Activated CD4-positive, alpha-beta T cell treated with anti-CD3 and anti-CD28 coated beads, Interleukin-2, amount 50 U/mL, for 16 hours (primary cell): ENCODE data around the gene BEAN1.

Source experiments
- DNase-seq: peaks from one replicate; pipeline ENCODE4 v3.0.0-alpha.2; 2020

BEAN1 gene

DNA sequence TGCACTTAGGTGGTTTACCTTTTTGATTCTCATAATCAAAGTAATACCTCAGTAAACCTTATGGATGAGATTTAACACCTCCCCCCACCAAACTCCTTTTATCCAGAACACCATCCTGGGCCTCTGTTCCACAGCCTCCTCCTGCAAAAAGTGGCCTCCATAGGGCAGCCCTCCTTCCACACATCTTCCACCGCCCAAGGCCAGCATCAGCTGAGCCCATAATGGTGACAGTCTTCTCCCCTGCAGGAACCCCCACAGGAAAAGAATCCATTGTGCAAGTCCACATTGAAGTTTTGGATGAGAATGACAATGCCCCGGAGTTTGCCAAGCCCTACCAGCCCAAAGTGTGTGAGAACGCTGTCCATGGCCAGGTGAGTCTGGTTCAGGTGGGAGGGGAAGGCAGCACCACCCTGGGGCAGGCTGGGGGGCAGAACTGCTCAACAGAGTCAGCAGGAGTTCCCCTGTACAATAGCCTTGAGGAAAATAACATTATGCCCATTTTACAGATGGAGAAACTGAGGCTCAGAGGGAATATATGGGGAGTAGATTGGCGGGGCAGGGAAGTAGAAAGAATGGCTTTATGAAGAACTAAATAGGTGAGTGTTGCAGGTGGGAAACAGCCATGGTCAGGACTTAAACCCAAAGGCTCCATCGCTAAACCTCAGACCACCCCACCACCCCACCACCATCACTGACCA, 29.2 kb upstream of the BEAN1 start:
- DNase-seq = no peak

DNA sequence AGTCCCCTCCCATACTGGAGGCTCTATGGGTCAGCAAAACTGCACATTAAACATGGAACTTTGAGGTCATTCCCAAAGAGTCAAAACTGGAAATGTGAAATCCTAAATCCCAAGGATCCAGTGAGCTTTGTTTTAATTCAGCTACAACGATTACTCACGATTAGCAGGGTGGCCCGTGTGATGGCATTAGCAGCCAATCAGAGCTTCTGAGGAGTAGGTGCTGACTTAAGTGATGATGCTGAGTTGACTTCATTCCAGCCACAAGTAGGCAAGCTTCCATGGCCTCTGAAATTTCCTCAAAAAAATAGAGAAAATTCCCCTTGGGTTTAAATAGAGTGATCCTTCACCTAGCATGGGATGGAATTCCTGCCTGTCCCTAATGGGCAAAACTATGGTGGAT, 28.1 kb upstream of the BEAN1 start:
- DNase-seq = no peak

DNA sequence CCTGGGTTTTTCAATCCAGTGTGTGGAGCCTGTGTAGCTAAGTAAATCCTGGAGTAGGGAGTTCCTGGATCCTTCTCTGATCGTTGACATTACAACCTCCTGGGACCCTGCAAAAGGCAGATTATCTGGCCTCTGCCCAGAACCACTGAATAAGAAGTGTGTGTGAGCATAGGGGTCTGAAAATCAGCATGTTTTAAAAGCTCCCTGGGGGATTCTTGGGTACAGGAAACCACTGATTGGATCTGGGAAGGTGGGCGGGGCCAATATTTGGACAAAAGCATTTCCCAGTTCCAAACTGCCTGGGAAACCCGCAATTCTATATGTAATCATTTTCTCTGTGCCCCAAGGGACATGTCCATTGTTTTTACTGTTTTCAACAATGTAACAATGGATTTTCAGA, 27.2 kb upstream of the BEAN1 start:
- no peak for DNase-seq

DNA sequence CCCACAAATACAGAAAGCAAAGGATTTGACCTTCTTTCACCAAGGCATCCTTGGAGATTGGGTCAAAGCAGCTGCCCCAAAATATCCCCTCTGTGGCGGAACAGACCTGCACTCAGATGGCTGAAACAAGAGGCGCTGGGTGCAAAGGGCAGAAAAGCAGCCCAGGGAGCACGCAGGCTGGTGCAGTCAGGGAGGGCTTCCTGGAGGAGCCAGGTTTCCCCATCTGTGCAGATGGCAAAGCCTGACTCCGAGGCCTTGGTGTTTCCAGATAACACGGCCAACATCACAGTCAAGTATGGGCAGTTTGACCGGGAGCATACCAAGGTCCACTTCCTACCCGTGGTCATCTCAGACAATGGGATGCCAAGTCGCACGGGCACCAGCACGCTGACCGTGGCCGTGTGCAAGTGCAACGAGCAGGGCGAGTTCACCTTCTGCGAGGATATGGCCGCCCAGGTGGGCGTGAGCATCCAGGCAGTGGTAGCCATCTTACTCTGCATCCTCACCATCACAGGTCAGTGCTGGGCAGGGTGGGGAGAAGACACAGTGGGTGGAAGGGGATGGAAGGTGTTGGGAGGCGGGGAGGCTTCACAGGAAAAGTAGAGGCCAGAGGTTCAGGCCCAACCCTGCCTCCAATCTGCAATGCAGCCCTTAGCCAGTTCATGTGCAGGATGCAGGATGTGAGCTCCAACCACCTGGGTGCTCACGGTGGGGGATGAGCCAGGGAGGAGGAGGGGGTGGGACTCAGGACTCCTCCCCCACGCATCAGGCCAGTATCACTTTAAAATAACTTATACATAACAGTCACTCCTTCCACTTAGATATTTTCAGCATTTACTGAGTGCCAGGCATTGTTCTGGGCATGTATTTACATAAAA, 26.4 kb upstream of the BEAN1 start:
- no peak for DNase-seq

DNA sequence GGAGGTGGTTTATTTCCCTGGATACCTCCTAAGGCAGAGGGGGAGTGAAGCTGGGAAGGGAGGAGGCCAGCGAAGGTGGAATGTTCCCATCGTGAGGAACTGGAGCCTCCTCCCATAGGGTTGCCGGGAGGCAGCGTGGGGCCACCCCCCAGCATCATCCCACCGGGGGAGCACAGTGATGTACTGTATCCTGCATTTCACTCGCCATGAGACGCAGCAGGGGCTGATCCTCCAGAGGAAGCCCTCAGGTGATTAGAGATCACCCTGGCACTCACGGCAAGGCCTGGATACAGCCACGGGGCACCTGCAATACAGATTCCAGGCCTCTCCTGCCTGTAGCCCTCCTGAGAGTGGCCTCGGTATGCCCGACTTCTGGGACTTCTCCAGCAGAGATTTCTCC, 25.5 kb upstream of the BEAN1 start:
- no peak for DNase-seq

DNA sequence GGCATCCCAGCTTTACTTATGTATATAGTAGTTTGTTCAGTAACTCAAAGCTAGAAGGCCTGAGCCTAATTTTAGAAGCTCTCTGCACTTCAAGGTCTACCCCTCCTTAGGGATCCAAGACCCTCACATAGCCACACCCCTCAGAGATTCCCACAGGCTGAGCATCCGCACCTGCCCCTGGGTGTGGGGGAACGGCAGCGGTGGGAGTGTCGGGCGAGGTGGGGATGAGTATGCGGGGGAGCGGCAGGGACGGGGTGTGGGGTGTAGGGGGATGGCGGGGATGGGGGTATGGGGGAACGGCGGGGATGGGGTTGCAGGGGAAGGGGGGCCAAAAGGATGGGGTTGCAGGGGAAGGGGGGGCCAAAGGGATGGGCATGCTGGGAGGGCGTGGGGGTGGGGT, 24.9 kb upstream of the BEAN1 start:
- no peak for DNase-seq

DNA sequence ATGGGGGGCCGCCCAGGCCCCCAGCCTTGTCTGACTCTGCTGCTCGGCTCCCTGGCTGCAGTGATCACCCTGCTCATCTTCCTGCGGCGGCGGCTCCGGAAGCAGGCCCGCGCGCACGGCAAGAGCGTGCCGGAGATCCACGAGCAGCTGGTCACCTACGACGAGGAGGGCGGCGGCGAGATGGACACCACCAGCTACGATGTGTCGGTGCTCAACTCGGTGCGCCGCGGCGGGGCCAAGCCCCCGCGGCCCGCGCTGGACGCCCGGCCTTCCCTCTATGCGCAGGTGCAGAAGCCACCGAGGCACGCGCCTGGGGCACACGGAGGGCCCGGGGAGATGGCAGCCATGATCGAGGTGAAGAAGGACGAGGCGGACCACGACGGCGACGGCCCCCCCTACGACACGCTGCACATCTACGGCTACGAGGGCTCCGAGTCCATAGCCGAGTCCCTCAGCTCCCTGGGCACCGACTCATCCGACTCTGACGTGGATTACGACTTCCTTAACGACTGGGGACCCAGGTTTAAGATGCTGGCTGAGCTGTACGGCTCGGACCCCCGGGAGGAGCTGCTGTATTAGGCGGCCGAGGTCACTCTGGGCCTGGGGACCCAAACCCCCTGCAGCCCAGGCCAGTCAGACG, 24.4 kb upstream of the BEAN1 start:
- no peak for DNase-seq

DNA sequence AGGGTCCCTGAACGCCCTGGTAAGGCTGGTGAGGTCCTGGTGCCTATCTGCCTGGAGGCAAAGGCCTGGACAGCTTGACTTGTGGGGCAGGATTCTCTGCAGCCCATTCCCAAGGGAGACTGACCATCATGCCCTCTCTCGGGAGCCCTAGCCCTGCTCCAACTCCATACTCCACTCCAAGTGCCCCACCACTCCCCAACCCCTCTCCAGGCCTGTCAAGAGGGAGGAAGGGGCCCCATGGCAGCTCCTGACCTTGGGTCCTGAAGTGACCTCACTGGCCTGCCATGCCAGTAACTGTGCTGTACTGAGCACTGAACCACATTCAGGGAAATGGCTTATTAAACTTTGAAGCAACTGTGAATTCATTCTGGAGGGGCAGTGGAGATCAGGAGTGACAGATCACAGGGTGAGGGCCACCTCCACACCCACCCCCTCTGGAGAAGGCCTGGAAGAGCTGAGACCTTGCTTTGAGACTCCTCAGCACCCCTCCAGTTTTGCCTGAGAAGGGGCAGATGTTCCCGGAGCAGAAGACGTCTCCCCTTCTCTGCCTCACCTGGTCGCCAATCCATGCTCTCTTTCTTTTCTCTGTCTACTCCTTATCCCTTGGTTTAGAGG, 23.5 kb upstream of the BEAN1 start:
- DNase-seq = no peak

DNA sequence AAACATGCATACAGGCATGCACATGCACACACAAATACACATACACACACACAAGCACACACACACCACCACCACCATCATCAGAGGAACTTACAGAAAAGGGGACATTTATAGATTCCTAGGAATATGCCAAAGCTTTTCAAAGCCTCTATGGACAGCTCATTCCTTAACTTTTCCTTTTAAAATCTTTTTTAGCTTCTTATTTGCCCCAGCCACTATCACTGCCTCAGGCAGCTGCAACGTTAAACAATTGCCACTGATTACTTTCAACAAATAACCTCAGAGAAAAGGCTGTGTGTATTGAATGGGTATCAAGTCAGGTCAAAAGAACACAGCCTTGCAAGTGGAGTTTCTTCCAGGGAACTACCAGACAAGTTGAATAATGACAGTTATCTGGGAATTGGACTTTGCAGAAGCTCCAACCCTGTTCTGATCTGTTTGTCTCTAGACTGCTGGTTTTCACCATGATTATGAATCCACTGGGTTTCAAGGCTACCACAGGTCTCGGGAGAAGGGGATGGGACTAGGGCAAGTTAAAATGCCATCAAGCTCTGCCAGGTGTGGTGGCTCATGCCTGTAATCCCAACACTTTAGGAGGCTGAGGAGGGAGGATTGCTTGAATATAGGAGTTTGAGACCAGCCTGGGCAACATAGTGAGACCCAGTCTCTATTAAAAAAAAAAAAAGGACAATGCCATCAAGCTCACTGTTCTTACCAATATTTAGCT, 21.9 kb upstream of the BEAN1 start:
- no peak for DNase-seq

DNA sequence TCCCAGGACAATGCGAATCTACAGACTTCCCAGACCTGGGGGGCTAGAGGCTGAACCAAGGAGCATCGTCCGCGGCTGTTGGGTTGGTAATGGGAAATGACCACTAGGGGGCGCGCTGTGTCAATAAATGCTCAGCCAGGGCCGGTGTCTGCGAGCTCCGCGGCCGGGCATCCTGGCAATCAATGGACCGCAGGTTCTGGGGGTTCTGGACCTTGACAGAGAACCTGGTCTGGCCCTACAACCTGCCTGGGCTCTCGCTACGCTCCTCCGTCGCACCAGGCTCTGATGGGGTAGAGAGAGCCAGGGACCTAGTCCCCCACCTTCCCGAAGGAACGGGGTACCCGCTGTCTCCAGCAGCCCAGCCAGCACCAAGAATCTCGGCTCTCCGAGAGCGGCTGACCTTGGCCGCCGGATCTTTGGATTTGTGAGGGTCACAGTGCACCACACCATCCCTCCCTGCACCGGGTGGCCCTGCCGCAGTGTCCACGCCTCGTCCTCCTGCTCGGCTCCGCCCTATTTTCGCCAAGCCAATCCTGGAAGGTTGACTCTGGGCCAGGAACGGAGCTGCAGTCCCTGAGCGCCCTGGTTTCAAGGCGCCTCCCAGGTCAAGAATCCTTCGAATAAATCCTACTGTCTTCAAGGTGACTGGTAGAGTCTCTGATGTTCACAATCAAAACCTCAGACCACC, 20.4 kb upstream of the BEAN1 start:
- DNase-seq = peak; percentile 85

DNA sequence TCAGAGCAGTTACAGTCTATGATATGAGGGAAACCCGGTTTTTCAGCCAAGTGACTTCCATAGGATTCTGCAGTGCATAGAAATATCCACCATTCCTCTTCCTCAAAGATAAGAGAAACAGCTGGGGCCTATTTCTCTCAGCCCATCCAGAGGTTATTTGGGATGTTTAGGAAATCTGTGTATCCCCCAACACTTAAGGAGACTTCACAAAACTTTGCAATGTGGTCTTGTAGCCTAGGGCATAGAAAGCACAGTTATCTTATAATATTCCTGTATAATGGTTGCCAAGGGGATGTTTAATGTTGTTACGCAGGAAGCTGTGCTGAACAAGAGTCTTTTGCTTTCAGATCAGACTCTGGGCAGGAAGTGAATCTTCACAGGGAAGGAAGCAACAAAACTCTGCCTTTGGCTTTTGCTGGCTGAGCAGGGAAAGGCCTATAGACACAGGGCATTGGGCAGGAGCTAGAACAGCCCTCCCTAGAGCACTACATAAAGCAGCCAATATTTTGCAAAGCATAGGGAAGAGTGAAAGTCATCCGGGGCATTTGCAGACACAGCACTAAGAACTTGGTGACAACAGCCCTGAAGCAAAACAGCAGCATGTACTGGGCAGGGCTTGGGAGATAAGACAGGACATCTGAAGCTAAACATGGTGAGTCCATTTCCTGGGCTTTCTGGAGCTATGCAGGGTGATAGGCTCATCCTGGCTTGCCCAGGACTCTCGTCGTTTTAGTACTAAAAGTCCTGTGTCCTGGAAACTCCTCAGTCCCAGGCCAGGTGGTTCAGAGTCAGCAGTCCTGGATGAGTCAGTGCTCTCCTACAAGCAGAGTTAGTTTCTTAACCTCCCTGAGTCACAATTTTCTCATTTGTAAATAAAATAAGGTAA, 18.7 kb upstream of the BEAN1 start:
- DNase-seq = peak; percentile 54

DNA sequence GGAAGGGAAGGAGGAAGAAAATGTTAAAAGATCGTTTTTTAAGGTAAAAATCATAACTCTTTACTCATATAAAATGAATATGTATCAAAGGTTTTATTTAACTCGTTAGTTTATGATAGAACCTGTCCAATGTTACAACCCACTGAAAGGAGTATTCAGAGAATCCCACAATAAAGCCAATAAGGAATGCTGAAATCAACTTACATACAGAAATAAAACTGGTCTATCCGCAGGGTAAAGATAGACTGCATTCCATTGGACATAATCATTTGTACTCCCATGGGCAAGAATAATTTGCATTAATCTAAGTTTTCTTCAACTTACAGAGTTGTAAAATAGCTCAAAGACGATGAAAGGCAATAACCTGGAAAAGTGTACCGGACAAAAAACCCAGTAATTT, 17.9 kb upstream of the BEAN1 start:
- no peak for DNase-seq

DNA sequence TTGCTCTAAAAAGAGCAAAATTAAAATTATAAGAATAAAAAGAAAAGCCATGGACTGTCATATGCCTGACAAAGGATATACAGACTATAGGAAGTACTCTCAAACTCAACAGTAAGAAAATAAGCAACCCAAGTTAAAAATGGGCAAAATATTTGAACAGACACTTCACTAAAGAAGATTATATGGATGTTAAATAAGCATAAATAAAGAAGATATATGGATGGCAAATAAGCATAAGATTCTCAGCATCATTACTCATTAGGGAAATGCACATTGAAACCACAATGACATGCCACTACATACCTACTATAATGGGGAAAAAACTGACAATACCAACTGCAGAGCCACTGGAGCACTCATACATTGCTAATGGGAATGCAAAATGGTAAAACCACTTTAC, 14.9 kb upstream of the BEAN1 start:
- no peak for DNase-seq

DNA sequence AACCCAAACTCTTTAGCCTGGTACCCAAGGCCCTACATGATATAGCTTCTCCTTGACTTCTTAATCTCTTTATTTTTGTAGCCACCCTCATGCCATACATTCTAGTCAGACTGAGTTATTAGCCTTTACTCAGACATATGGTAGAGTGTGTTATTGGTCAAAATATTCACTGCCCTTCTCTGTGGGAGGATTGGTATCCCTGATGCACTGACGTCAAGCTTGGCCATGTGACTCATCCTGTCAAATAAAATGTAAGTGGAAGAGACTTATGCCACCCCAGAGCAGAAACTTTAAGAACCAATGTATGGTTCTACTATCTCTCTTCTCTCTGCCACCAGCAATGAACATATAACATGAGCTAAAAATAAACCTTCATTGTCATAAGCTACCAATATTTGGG, 12.2 kb upstream of the BEAN1 start:
- no peak for DNase-seq

DNA sequence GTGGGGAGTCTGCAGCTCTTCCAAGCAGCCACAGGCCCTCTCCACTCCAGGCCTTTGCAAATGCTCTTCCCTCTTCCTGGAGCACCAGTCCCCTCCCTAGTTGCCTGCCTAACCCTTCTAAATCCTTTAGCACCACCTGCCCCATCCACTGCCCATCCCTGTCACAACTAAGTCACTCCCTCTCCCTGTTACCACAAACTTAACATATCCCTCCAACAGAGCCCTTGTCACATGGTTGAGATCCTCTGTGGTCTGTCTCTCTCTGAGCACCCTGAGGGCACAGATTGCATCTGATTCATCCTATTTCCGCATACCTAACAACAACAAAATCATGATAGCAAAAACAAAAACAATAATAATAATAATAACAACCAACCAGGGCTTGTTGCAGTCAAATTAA, 11.0 kb upstream of the BEAN1 start:
- DNase-seq = no peak

DNA sequence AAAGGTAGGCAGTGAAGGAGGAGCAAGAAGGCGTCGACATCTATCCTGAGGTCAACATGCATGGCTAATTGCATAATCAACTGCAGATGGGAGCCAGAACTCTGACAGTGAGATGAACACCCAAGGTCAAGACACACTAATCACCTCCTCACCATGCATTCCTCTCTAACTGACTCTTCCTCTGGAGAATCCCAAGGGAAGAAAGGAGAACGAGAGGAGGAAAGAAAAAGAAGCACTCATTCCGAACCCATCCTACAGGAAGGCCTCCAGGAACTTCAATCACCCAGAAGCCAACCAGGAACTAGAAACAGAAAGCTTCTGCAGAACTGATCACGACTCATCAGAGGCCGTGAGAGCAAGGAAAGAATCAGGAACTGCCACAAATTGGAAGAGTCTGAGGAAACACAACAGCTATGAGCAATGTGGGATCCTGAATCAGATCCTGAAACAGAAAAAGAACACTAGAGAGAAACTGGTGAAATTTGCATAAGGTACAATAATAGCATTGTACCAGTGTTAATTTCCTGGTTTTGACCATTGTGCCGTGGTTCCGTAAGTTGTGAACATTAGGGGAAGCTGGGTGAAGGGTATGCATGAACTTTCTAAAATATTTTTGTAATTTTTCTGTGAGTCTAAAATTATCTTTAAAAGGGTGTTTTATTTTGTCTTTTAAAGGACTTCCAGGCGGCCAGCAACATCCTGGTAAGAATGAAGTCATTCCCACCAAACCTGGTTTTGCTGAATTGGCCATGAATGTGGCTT, 10.0 kb upstream of the BEAN1 start:
- no peak for DNase-seq

DNA sequence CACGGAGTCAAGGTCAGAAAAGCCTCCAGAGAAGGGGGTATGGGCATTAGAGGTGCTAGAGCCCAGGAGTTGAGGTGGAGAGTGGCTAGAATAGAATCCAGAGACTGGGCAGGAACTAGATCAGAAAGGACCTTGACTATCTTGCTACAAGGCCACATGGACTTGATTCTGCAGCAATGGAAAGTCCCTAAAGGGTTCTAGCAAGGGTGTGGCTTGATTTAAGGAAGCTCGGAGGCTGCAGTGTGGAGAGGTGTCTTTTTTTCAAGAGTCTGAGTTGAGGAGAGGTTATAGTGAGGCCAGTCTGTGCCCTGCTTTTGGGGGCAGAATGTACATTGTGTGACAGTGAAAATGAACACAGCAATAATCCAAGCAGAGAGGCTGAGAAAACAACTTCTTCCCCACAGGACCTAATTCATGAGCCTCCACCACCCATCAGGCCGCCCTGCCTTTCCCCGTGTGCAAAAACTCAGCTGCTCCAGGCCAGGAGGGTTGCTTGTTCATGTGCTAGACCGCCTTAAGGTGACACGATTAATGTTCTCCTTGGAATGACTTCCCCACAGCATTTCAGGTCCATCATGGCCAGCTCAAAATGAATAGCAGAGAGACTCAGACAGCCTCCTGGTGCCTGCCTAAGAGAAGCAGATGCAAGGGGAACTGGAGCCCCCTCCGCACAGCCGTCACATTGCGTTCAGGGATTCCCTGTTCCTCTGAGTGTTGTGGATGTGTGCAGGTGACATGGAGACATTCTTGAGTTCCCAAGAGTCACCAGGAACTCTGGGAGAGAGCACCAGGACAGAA, 8.7 kb upstream of the BEAN1 start:
- no peak for DNase-seq

DNA sequence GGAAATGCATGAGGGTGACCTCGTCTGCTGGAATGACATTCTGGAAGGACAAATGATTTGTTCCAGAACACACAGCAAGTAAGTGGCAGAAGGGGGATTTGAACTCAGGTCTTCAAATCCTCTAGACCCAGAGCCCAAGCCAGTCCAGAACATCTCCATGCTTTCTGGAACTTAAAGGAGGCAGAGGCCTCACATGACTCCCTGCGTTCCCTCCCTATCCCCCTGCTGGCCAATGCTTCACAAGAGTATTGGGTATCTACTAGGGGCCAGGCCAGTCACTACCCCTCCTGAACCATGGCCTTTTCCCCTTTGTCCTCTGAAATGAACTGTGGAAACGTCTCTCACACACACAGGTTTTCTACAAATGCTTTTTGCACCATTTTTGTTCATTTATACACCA, 7.6 kb upstream of the BEAN1 start:
- no peak for DNase-seq

DNA sequence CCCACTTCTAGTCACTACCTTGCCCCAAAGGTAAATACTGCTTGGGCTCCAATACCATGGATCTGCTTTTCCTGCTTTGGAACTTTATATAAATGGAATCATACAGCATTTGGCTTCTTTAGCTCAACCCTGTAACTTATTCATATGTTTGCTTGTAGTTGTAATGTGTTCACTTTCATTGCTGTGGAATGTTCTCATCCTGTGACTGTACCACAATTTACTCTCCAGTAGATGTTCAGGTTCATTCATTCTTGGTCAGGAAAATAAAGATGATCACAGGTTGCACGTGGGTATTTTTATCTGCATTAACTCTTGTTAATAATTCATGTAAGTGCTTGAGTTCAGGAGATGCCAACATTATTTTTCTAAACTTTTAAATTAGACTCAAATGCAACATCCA, 6.7 kb upstream of the BEAN1 start:
- no peak for DNase-seq

DNA sequence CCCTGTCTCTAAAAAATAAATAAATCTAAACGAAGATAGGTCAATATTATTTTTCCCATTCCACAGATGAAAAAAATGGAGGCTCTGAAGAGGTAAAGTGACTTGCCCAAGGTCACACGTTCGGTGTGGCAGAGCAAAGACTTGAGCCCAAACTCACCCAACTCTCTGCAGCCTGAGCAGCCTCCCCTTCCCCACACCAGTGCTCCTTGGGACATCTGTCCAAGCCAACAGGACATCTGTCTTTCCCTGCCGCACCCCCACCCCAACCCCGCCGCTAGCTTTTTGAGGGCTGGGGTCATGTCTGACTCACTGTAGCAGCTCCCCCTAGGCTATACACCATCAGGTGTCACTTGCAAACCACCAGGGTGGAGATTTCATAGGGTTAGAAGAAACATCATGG, 5.2 kb upstream of the BEAN1 start:
- DNase-seq = no peak
